ENCODE data around the gene PRAMEF12.
"Not testable (repeated sequence)": the region's sequence is repeated elsewhere in the genome, so short reads cannot be mapped to it uniquely, and the experiment has no call there.

The PRAMEF12 gene

GRCh38 chr1:12772520-12772919 lies 1.0 kb upstream of the PRAMEF12 start:
- DNase-seq, result no peak

GRCh38 chr1:12774801-12775345 lies 1.3 kb downstream of the PRAMEF12 start:
- DNase-seq, result no peak

- no peak for DNase-seq
These were observed 1.9 kb downstream of the PRAMEF12 start for GRCh38 chr1:12775443-12775842.

GRCh38 chr1:12776801-12777557 lies 3.4 kb downstream of the PRAMEF12 start:
- no peak for DNase-seq

GRCh38 chr1:12778061-12778460 lies 4.5 kb downstream of the PRAMEF12 start:
- no peak for DNase-seq

- no peak for DNase-seq
These were observed 5.4 kb downstream of the PRAMEF12 start for GRCh38 chr1:12778907-12779306.

GRCh38 chr1:12781488-12781887 lies 8.0 kb downstream of the PRAMEF12 start:
- not testable (repeated sequence) for DNase-seq

GRCh38 chr1:12783783-12784182 lies 10.2 kb downstream of the PRAMEF12 start:
- not testable (repeated sequence) for DNase-seq

- DNase-seq, result not testable (repeated sequence)
These were observed 11.2 kb downstream of the PRAMEF12 start for GRCh38 chr1:12784729-12785128.

- not testable (repeated sequence) for DNase-seq
These were observed 17.6 kb downstream of the PRAMEF12 start, which contains the start of gene PRAMEF1 for GRCh38 chr1:12791097-12791496. Gene PRAMEF1 (plus strand): TSS chr1:12791397. CDS start chr1:12793228, 1,831 bp downstream.

GRCh38 chr1:12798911-12799310 lies 25.4 kb downstream of the PRAMEF12 start:
- DNase-seq, result no peak

- DNase-seq, result no peak
These were observed 26.2 kb downstream of the PRAMEF12 start for GRCh38 chr1:12799730-12800129.

GRCh38 chr1:12809933-12810332 lies 36.4 kb downstream of the PRAMEF12 start:
- no peak for DNase-seq

GRCh38 chr1:12810691-12811408 lies 37.3 kb downstream of the PRAMEF12 start:
- DNase-seq, result no peak

GRCh38 chr1:12811409-12811784 lies 37.9 kb downstream of the PRAMEF12 start:
- no peak for DNase-seq

GRCh38 chr1:12819061-12819460 lies 45.5 kb downstream of the PRAMEF12 start:
- not testable (repeated sequence) for DNase-seq

All from activated gamma-delta T cell (primary cell).